HG02642 (cell line): ENCODE results near the gene SLC25A22.

Experiments used
- ATAC-seq: cut with Tn5 transposase; IDR thresholded peaks from one replicate; pipeline ENCODE4 v1.9.1; 2021; ENCODE audit warnings: mild to moderate bottlenecking; ENCODE audit not compliant: unreplicated experiment, poor library complexity

SLC25A22 gene

GRCh38 chr11:824292-824880, 26.3 kb upstream of the SLC25A22 start:
- no peak for ATAC-seq

- no peak for ATAC-seq
Observed at GRCh38 chr11:823441-824291, 25.6 kb upstream of the SLC25A22 start.

- no peak for ATAC-seq
Observed at GRCh38 chr11:821512-822371, 23.7 kb upstream of the SLC25A22 start.

- ATAC-seq = no peak
Observed at GRCh38 chr11:820655-821511, 22.8 kb upstream of the SLC25A22 start.

- ATAC-seq = peak; percentile 70
Observed at GRCh38 chr11:819943-820649, 22.0 kb upstream of the SLC25A22 start.

GRCh38 chr11:819129-819931, 21.2 kb upstream of the SLC25A22 start:
- peak; percentile 71 for ATAC-seq

- ATAC-seq = peak; percentile 0
Observed at GRCh38 chr11:818396-819128, 20.5 kb upstream of the SLC25A22 start, which contains the start of gene PNPLA2. TSS of gene PNPLA2 (plus strand) at chr11:818914. CDS start at chr11:819719, 805 bp downstream.

- ATAC-seq = no peak
Observed at GRCh38 chr11:816433-816779, 18.3 kb upstream of the SLC25A22 start.

- ATAC-seq = no peak
Observed at GRCh38 chr11:815675-816432, 17.8 kb upstream of the SLC25A22 start.

- ATAC-seq = no peak
Observed at GRCh38 chr11:813456-814096, 15.5 kb upstream of the SLC25A22 start.

- ATAC-seq = no peak
Observed at GRCh38 chr11:813072-813455, 15.0 kb upstream of the SLC25A22 start.

GRCh38 chr11:812390-812789, 14.3 kb upstream of the SLC25A22 start:
- ATAC-seq = no peak

- no peak for ATAC-seq
Observed at GRCh38 chr11:811446-812245, 13.6 kb upstream of the SLC25A22 start.

GRCh38 chr11:810040-810567, 12.0 kb upstream of the SLC25A22 start:
- peak; percentile 16 for ATAC-seq

- peak; percentile 79 for ATAC-seq
Observed at GRCh38 chr11:809287-810039, 11.4 kb upstream of the SLC25A22 start, which contains the start of gene RPLP2. TSS of gene RPLP2 (plus strand) at chr11:809967. CDS start at chr11:810235, 268 bp downstream.
